Measurements from ENCODE around the gene SLIT3. TPM values are rescaled to one million over a fixed set of nuclear protein-coding genes. Genes with fewer than 3 reads are reported as not detected.

Gene SLIT3
- total RNA-seq, 1 donor from 2014 or later: 42.4 TPM

DNA sequence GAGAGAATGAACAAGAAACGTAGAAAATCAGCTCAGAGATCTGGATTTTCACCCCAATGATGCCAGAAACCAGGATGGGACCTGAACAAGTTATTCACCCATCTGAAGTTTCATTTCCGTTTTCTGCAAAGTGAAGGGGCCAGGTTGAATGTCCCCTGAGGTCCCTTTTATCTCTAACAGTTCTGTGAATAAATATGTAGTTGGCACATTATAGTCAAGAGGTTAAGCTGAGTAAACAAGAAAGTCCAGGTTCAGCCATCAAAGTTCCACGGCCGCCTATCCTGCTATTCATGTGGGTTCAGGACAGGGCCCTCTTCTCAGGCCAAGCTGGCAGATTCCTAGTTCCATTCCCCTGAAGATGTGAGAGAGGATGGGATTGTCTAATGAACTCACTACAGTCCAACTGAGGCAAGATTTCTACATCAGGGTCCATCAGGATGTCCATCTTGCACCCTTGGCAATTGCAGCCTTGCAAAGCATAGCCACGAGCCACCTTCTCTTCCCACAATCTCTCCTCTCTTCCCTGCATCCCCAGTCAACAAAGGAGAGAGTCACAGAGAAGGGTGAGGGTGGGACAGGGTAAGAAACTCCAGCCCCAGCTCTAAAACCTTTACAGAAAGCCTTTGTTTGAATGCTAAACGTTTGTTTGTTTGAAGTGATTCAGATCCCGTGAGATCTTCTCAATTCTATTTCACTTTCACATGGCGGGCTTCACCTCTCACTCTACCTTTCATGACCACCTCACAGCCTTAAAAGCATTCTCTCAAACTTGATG, 311.0 kb downstream of the SLIT3 start:
- DNase-seq: no peak

DNA sequence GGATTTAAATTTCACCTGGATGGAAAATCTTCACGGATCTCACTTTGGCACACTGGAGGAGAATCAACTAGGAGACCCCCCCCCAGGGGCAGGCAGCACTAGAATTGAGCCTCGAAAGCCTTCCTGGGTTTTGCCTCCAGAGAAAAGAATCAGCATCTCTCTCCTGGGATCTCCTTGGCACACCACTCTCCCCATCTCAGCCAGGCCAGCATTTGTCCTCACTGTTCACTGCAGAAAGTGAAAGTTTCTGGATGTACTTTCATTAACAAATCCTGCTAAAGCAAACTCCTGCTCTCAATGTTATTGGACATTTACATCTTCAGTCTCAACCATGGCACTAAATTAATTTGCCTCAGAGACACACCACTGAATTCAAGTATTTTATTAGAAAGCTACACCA, 312.2 kb downstream of the SLIT3 start:
- no peak for DNase-seq

DNA sequence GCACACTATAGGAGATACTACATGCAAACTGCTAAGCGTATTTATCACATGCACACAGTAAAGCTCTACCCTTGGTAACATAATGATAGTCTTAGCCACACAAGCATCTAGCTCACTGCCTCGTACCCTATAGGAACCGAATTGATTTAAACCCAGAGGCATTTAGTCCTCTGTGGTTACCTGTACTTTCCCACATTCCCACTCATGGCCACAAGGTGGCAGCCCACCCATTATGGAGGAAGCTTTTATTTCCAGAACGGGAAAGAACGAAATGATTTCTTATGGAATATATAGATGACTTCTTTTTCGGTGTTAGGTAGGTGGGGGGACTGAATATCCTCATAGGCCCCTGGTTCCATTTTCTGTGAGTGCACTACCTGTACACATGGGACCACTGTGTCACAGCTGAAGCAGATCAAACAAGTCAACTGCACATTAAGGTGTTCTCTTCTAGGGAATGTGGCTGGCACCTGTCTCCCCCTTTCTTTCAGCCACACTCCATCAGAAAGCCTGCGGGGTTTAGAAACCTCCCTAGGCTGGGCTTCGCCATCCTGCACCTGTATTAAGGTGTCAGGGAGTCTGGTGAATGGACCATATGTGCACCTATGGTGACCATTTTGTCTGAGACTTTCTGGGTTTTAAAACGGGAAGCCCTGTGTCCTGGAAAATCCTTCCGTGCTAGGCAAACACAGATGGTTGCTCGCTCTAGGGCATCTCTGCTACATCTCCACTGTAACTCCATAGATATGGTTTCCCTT, 313.2 kb downstream of the SLIT3 start:
- DNase-seq: peak; percentile 25

DNA sequence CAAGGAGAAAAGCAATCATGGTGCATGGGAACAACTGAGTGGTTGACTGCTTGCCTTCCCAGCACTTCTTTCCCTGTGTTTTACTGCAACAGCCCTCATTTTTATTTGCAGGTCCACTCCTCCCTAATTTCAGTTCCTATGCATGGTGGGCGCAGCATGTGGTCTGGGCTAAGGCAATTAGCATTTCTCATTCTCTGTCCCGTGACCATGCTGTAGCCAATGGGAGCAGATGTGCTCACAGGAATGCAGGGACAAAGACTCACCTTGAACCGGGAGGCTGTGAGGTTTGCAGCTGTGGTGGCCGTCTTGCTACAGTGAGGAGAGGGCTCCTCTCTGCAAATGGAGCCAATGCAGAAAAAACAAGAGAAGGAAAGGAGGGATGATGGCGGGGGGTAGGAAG, 315.5 kb downstream of the SLIT3 start:
- DNase-seq: no peak

DNA sequence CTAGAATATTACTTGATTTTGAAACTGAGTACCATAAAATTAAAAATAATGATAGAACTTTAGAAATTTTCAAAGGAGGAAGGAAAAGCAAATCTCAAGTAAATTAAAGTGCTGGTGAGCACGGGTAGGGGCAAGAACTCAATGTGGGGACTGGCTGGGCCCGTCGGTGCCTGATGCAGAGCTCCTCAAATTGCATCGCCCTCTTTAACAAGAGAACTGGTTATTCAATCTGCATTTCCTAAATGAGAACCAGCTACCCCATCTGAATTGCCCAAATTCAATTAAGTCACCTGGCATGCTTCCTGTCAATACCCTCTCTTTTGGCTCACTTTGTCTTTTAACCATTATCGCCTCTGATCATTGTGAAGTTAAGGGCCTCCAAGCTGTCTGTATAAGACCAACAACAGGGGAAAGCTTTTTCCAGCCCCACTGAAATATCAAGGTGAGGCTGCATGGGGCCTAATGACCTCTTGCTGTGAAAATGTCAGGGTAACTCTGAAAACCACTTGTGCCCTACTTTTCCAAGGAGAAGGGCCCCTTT, 316.7 kb downstream of the SLIT3 start:
- no peak for DNase-seq

DNA sequence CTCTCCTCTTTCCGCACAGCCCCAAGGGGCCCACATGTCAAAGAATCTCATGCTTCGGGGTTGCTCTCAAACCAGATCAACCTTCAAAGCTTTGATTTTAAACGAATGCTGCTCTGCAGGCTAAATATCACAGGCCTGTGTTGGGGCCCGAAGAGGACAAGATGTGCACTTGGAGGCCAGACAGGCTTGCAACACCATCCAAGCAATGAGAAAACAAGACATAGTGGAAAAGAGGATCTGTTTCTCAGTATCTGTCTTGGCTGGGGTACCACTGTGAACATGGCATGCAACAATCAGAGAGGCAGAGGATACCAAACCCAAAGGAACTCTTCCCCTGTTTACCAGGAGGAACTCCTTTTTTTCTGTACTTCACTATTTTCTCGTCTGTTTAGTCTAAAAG, 321.8 kb downstream of the SLIT3 start:
- no peak for DNase-seq

DNA sequence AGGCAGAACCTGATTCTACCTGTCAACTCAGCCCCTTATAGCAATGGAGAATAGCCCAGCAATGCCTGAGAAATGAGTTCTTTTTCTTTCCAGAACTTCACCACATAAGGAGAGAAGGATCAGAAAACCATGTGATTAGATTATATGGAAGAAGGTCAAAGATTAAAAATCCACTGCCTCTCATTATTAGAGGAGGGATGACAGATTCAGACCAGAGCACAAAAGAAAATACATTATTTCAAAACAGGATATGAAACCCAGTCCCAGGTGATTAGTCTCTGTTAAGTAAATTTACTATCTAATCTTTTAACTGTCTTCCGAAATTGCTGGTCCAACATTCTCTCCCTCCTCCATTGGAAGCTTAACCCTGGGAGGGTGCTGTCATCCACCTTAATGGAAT, 322.4 kb downstream of the SLIT3 start:
- no peak for DNase-seq

DNA sequence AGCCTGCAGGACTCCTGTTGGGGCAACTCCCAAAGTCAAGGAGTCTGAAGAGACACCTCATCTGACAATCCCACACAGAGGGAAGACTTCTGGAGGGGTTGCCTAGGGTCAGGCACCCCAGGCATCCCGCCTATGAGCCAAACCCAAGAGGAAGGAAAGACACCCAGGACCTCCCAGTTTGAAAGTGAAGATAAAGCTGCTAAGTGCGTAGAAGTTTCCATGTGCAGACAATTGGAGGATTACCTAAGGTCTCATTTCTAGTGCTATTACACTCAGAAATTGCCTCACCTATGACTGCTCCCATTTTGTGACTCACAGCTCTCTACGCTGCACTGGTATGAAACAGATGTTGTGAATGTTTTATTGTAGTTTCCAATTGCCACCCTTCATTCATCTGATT, 322.9 kb downstream of the SLIT3 start:
- no peak for DNase-seq

DNA sequence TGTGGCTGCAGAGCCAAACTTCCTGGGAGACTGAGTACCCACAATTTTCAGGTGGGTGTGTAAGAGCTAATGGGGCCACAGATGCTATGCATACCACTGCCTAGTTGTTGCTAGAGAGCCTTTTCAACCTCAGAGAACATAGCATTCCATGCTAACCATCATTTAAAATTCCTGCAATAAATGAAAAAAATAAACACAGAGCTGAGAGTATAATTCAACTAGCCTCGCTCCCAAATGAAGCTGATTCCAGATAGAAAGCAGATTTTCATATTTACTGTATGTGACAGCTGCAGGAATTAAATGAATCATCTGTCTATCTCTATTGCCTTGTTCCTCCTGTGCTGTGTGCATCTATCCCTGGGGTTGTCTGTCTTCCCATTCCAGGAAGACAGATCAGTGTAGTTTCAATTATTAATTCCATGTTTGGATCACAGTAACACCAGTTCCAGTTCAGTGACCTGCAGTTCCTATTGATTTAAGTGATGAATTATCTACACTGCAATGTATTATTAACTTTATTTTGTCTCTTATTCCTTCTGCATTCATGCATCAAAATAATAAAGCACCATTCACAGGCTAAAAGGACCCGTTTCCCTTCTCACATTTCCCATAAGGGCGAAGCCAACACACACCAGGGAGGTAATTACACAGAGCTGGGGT, 324.5 kb downstream of the SLIT3 start:
- peak; percentile 47 for DNase-seq

DNA sequence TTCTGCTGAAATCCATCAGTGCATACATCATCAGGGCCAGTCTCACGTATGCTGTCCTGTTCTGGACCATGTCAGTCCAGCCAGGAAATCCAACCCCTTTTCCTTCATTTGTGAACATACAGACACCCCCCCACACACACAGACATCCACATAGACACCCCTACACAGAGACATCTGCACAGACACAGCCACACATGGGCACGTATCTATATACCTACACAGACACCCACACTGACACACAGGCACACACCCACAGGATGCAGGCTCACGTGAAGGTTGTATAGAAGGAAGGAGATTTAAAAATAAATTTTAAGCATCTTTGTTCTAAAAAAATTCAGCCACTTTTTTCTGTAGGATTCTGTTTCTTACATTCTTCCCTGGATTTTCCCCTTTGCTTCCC, 325.6 kb downstream of the SLIT3 start:
- no peak for DNase-seq

DNA sequence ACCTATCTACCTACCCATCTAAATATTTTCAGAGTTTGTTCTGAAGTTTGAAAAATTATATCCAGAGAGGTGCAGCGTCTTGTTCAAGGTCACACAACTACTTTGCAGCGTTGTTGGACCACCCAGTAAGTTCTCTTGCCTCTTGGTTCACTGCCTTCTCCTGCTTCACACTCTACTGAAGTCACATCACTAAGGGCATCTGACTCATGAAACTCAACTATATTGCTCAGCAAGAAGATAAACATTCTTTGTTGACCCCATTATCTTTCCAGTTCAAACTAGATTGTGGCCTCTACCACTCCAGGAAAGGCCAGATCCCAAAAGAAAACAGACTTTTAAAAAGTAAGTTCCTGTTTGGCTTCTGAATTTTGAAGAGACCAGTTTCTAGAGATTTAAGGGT, 326.9 kb downstream of the SLIT3 start:
- DNase-seq: no peak

DNA sequence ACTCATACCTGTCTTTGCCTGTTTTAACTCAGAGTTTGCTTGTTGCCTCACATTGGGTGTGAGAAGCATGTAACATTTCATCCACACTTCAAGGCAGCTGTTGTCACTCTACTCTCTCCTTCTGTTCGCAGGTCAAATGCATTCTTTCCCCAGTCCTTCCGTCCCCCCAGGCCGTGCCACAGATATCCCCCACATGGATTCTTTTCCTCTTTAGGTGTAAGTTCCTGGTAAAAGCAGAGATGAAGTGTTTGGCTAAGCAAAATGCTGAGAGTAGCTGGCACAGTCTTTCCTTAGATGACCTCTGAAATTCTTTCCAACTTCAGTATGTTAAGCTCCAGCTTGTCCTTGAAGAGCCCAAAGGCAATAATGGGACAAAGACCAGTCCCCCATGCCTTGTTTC, 328.2 kb downstream of the SLIT3 start:
- DNase-seq: no peak

DNA sequence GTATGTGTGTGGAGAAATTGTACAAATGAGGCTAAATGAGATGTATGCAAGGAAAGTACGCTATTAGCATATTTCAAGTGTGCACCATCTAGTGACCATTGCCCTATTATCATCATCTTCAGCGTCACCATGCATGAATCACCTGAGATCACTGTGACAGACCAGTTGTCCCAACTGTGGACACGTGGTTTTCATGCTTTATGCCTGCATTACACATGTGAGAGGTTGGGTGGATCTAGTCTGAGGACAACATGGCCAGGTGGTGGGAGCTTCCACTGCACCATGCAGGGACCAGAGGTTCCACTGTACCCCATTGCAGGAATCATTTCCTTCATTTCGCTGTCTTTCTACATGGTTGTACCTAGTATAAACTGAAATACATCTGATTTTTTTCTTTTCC, 329.8 kb downstream of the SLIT3 start:
- DNase-seq: no peak

DNA sequence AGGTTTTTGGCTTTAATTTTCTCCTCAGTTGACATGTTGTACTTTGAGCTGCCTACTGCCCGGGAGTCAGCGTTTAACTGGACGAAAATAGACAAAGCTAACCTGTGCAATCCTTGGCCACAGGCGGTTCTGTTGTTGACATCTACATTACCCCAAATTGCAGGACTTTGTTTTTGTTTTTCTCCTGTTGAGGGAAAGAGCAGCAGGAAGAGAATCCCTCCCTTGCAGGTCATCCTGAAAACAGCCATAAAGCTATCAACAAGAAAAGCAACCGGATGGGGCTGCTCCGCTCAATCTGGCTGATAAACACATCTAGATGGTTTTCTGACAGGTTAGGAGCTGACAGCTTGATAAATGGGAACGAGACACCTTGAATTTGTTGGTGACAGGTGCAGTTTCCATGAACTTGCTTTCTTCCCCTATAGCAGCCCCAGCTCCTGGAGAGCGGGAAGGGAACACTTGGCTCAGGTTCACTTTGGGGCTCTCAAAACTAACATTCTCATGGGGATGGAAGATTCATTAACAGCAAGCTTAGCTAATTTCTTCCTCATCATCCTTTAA, 331.5 kb downstream of the SLIT3 start:
- no peak for DNase-seq

DNA sequence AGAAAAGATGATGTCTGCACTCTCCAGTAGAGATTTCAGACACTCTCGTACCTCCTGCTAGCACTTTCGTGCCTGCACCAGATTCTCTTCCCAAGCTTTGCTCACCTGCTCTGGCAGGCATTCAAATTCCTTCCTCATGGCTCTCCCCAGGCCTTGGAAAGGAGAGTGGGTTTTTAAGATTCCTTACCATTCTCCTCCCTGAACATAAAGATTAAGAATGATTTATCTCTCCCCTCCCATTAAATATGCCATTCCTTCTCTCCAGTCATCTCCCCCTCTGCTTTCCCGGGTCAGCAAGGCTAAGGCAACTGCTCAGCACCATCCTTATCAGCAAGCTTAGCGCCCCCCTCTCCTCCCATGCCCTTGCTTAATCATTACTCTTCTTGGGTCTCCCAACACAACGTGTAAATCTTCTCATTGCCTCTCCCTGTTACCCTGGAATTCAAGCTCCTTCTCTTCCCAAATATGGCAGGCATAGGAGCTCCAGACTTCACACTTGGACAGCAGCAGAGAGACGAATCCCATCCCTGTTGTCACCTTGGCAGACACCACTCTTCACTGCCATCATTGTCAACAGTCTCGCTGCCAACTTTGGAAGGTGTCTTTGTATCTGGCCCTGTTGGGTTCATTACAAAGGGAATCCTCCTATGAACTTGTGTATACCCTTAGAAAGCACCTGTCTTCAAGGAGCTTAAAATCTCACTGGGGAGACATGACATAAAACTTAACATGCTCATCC, 332.9 kb downstream of the SLIT3 start:
- no peak for DNase-seq

DNA sequence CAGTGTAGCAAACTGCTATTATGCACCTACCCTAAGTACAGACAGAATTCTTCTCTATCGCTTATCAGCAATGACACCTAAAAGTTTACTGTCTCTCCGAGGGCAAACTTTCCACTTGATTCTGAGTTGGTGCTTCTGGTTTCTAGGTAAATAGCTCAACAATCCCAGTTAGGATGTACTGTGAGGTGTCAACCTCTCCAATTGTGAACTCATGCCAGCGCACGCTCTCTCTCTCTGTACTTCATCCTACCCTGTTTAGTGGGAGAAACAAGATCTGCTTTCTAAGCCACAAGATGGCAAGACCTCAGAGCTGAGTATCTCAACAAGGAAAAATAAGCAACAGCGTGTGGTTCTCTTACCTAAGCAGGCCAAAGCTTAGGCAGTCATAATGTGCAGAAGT, 335.3 kb downstream of the SLIT3 start:
- no peak for DNase-seq

DNA sequence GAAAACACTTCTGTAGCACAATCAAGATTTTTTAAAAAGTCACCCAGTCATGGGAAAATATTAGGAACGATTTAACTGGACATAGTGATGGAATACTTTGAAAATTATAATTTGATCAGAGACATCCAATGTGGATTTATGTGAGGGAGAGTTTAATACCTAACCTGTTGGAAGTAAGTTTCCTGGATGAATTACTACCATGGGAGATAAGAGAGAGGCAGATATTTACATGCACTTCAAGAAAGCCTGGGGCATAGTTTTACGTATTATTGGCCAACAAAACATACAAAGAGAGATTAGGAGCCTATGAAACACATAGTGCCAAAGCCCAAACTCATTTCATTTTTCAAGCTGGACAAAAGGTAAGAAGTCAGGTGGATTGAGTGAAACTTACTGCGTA, 336.8 kb downstream of the SLIT3 start:
- no peak for DNase-seq

DNA sequence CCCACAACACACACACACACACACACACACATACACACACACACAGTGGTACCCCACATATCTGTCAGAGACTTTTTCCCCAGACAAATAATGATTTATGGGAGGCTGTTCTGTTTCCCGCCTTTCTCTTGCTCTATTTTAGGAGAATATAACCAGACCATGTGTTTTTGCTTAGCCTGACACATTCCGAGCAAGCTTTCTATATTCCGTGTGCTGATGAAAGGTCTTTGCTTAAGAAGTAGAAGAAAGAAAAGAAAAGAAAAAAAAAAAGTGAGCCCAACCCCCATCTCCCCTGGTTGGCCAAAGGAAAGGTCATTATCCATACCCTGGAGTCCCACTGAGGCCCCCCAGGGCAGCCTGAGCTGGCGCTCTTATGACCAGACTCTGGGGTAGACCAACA, 338.6 kb downstream of the SLIT3 start:
- DNase-seq: peak; percentile 18

DNA sequence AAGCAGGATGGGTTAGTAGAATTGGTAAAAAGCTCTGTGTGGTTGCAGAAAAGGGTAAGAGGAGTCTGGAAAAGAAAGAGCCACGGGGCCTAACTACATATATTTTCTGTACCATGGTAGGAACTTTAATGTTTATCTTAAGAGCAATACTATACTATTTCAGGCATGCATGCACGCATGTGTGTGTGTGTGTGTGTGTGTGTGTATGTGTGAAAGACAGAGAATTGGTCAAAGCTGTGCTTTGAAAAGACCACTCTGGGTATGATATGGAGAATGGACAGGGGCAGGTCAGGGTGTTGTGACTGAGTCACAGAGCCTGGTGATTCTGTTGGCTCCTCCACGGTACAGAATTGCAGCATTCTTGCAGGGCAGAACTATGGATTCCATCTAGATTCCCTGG, 339.3 kb downstream of the SLIT3 start:
- DNase-seq: no peak

DNA sequence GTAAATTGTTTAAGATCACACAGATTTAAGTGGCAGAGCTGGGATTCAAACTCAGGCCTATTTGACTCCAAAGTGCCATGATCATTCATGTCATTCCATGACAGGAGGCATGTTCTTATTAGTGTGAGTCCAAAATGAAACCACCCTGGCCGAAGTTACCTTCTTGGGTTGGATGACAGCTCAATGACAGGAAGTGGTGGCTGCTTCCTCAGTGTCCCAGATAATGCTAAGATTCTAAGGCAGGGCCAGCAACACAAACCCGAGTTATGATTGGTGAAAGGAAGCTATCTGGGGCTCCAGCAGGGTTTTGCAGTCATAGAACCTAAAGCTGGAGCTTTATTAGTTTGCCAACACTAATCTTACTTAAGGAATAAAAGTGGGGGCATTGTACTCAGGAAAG, 340.4 kb downstream of the SLIT3 start:
- no peak for DNase-seq

DNA sequence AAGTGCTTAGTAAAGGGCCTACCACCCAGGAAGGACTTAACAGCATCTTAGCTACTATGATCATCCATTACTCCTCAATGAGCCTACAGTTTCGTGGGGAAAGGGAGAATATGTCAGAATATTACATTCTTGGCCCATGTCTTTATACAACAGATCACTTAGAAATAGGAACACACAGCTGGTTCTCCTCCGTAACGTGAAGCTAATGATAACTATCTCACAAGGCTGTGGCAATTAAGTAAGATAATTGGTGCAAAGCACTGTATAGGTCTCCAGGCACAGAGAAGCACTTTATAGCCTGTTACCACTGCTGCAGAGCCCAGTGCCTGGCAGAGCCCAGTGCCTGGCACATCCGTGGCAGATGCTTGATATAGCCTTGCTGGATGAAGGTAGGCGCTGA, 347.6 kb downstream of the SLIT3 start:
- no peak for DNase-seq

DNA sequence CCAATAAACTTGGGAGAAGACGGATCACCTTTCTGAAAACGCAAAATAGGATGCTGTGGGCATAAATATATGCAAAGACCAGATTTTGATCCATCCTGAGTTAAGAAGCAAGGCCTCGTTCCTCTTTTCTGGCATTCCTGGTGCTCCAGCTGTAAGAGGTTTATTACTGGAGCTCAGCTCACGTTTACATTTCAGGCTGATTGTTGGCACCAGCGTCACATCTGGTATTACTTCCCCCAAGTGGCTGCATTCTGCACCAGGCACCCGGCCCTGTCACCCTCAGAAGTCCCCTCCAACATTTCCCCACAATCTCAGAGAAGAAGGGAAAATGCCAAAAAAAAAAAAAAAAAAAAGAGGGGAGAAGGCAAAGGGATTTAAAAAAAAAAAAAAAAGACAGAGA, 348.7 kb downstream of the SLIT3 start:
- no peak for DNase-seq
